Measurements from ENCODE around the gene THRSP. TPM values are rescaled to one million over a fixed set of nuclear protein-coding genes. Genes with fewer than 3 reads are reported as not detected.

Gene THRSP
- total and polyA plus RNA-seq, 11 donors, result 0.33 to 51.0 (median 3.9) TPM; not detected in 3

DNA sequence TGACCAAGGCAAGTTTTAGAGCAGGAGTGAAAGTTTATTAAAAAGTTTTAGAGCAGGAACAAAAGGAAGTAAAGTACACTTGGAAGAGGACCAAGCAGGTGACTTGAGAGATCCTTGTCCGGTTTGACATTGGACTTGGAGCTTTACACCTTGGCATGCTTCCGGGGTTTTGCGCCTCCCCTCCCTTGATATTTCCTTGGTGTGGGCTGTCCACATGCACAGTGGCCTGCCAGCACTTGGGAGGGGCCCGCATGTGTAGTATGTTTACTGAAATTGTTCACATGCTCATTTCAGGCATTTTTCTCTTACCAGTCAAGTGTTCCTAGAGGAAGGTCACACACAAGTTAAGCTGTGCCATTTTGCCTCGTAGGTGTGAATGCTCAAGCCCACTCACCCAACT, 19.0 kb upstream of the THRSP start:
- Histone ChIP-seq H3K36me3 (no peaks in the 10 kb centered on the region), H3K27me3 (no peaks in the 10 kb centered on the region), H3K4me1 (peaks cover 0 to 24% (median 11%) of the 10 kb centered on the region in 12 donors), H3K4me3 (no peak overlapping the region), H3K27ac (no peak overlapping the region), H3K9me3 (no peaks in the 10 kb centered on the region)
- intact Hi-C loops (cut with DNase I), result loop anchor here in 4 of 10 donors (5.0 to 10.0 kb wide), 3 partner anchors 42 to 50 kb away; partner anchors contain the start of gene INTS4 (in 1 of the 4)
- no peak for ATAC-seq
- TF ChIP-seq POLR2A (IDR thresholded peaks at IDR 0.05), result no peak
- TF ChIP-seq, protein P1, sequence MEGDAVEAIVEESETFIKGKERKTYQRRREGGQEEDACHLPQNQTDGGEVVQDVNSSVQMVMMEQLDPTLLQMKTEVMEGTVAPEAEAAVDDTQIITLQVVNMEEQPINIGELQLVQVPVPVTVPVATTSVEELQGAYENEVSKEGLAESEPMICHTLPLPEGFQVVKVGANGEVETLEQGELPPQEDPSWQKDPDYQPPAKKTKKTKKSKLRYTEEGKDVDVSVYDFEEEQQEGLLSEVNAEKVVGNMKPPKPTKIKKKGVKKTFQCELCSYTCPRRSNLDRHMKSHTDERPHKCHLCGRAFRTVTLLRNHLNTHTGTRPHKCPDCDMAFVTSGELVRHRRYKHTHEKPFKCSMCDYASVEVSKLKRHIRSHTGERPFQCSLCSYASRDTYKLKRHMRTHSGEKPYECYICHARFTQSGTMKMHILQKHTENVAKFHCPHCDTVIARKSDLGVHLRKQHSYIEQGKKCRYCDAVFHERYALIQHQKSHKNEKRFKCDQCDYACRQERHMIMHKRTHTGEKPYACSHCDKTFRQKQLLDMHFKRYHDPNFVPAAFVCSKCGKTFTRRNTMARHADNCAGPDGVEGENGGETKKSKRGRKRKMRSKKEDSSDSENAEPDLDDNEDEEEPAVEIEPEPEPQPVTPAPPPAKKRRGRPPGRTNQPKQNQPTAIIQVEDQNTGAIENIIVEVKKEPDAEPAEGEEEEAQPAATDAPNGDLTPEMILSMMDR (IDR thresholded peaks at IDR 0.05), result no peak
- WGBS, 4 donors, result 82 to 91% (median 87%) methylated on average over 5 of the region's 5 CpGs
- no peak for DNase-seq

DNA sequence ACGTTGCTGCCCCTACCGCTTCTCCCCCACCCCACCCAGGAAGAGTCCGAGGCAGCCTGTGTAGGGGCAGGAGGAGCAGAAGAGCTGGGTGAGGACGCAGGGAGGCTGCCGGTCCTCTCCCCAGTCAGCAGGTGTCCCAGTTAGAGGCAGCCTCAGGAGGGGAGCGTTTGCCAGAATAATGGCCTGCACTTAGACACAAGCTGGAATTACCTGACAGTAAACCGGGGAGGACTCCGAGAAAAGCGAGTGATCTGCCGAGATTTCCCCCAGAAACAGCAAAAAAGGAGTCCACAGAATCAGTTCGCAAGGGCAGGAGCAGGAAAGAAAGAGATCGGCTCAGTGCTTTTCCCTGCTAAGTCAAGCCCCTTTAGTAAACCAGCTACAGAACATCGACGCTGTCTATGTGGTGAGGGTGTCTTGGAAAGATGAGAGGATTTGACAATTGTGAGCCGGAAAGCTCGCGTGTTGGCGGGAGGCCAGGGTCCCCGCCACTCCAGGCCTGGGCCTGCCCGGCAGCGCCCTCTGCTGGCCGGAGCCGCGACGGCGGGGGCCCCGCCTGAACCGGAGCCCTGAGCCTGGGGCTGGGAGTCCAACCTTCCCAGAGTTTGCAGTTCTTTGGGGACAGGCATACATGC, 17.7 kb upstream of the THRSP start:
- DNase-seq (peak; percentile 77 to 92 (median 85)), ATAC-seq (peak; percentile 70 to 95 (median 88))
- H3K9me3 ChIP-seq, result no peaks in the 10 kb centered on the region
- 2 to 6% (median 4%) methylated on average over 13 to 28 of the region's 28 CpGs for WGBS, 4 donors
- TF ChIP-seq POLR2A (IDR thresholded peaks at IDR 0.05), result no peak
- TF ChIP-seq, protein P1 (IDR thresholded peaks at IDR 0.05), result peak; percentile 97 to 100 (median 99)
- H3K36me3 ChIP-seq, result no peaks in the 10 kb centered on the region
- H3K27ac ChIP-seq, result peak overlapping the region in 8 of 12 donors; percentile 15 to 76 (median 52)
- peaks cover 0 to 13% (median 6%) of the 10 kb centered on the region in 12 donors for H3K4me1 ChIP-seq
- H3K27me3 ChIP-seq, result no peaks in the 10 kb centered on the region
- intact Hi-C loops (cut with DNase I), result loop anchor here in 3 of 10 donors (5.0 to 10.0 kb wide), 3 partner anchors 44 to 51 kb away; partner anchors contain the start of gene INTS4 (in 1 of the 3)
- peak overlapping the region; percentile 27 to 64 (median 54) for H3K4me3 ChIP-seq

DNA sequence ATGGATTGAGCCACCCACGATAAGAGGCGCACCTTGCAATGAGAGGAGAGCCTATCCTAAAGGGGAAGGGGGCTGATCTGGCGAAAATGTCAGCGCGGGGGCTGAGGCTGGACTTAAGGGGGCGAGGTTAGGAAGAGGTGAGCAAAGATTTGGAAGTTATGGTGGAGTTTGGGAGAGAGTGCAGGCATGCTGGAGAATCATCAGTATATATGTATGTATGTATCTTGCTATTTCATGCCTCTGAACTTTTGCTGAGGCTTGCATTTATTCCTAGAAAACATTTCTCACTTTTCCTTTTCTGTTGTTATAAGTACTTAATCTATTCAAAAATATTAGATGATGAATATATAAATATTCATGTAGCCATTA, 17.2 kb upstream of the THRSP start:
- TF ChIP-seq, protein P1 (IDR thresholded peaks at IDR 0.05), result peak in 1 of 12 donors; percentile 30
- TF ChIP-seq POLR2A (IDR thresholded peaks at IDR 0.05), result no peak
- intact Hi-C loops (cut with DNase I), result loop anchor here in 3 of 10 donors (5.0 to 10.0 kb wide), 3 partner anchors 44 to 52 kb away; partner anchors contain the start of gene INTS4 (in 1 of the 3)
- DNase-seq, result no peak
- Histone ChIP-seq H3K4me1 (peaks cover 0 to 13% (median 6%) of the 10 kb centered on the region in 12 donors), H3K27me3 (no peaks in the 10 kb centered on the region), H3K9me3 (no peaks in the 10 kb centered on the region), H3K27ac (peak overlapping the region in 4 of 12 donors; percentile 15 to 76 (median 64)), H3K4me3 (peak overlapping the region in 6 of 12 donors; percentile 48 to 61 (median 54)), H3K36me3 (no peaks in the 10 kb centered on the region)
- ATAC-seq, result no peak
- 26 to 32% (median 28%) methylated on average over 6 of the region's 6 CpGs for WGBS, 4 donors

DNA sequence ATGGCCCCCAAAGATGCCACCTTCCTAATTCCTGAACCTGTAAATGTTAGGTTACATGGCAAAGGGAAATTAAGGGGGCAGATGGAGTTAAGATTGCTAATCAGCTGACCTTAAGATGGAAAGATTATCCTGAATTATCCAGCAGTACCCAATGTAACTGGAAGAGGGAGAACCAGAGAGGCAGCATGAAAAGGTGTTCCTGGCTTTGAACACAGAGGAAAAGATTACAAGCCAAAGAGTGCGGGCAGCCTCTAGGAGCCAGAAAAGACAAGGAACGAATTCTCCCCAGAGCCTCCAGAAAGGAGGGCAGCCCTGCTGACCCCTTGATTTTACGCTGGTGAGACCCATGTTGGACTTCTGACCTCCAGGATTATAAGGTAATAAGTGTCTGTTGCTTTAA, 15.1 kb upstream of the THRSP start:
- H3K36me3 ChIP-seq, result no peaks in the 10 kb centered on the region
- intact Hi-C loops (cut with DNase I), result loop anchor here in 3 of 10 donors (5.0 to 10.0 kb wide), 3 partner anchors 46 to 54 kb away; partner anchors contain the start of gene INTS4 (in 1 of the 3)
- TF ChIP-seq POLR2A (IDR thresholded peaks at IDR 0.05), result no peak
- TF ChIP-seq, protein P1 (IDR thresholded peaks at IDR 0.05), result no peak
- WGBS, 4 donors, result 85 to 95% (median 90%) methylated on average over 3 of the region's 3 CpGs
- H3K4me3 ChIP-seq, result no peak overlapping the region
- no peak overlapping the region for H3K27ac ChIP-seq
- ATAC-seq, result no peak
- no peaks in the 10 kb centered on the region for H3K9me3 ChIP-seq
- peaks cover 0 to 16% (median 6%) of the 10 kb centered on the region in 12 donors for H3K4me1 ChIP-seq
- no peak for DNase-seq
- H3K27me3 ChIP-seq, result no peaks in the 10 kb centered on the region
